ENCODE data around the gene SMAD5.

The SMAD5 gene

GRCh38 chr5:136197462-136198142 lies 65.0 kb downstream of the SMAD5 start:
- DNase-seq (ENCODE audit: low read depth): no peak

GRCh38 chr5:136198453-136198852 lies 65.8 kb downstream of the SMAD5 start:
- DNase-seq (ENCODE audit: low read depth): no peak

- DNase-seq (ENCODE audit: low read depth): no peak
Measured at GRCh38 chr5:136199408-136199807, 66.8 kb downstream of the SMAD5 start.

- DNase-seq (ENCODE audit: low read depth): no peak
Measured at GRCh38 chr5:136200130-136200529, 67.5 kb downstream of the SMAD5 start.

GRCh38 chr5:136200761-136201160 lies 68.1 kb downstream of the SMAD5 start:
- DNase-seq (ENCODE audit: low read depth): no peak

GRCh38 chr5:136201870-136202269 lies 69.2 kb downstream of the SMAD5 start:
- DNase-seq (ENCODE audit: low read depth): no peak

- DNase-seq (ENCODE audit: low read depth): no peak
Measured at GRCh38 chr5:136202469-136203205, 70.0 kb downstream of the SMAD5 start.

- DNase-seq (ENCODE audit: low read depth): no peak
Measured at GRCh38 chr5:136203303-136203922, 70.8 kb downstream of the SMAD5 start.

- no peak for DNase-seq (ENCODE audit: low read depth)
Measured at GRCh38 chr5:136205061-136205702, 72.5 kb downstream of the SMAD5 start.

GRCh38 chr5:136205941-136206340 lies 73.3 kb downstream of the SMAD5 start:
- no peak for DNase-seq (ENCODE audit: low read depth)

GRCh38 chr5:136206361-136206760 lies 73.7 kb downstream of the SMAD5 start:
- no peak for DNase-seq (ENCODE audit: low read depth)

GRCh38 chr5:136207631-136208030 lies 75.0 kb downstream of the SMAD5 start:
- DNase-seq (ENCODE audit: low read depth): no peak

- DNase-seq (ENCODE audit: low read depth): no peak
Measured at GRCh38 chr5:136208916-136209315, 76.3 kb downstream of the SMAD5 start.

GRCh38 chr5:136209346-136209910 lies 76.8 kb downstream of the SMAD5 start:
- DNase-seq (ENCODE audit: low read depth): no peak

- DNase-seq (ENCODE audit: low read depth): no peak
Measured at GRCh38 chr5:136210259-136210658, 77.6 kb downstream of the SMAD5 start.

- no peak for DNase-seq (ENCODE audit: low read depth)
Measured at GRCh38 chr5:136211282-136212040, 78.8 kb downstream of the SMAD5 start.

GRCh38 chr5:136212252-136212721 lies 79.6 kb downstream of the SMAD5 start:
- peak; percentile 8 for DNase-seq (ENCODE audit: low read depth)

- no peak for DNase-seq (ENCODE audit: low read depth)
Measured at GRCh38 chr5:136213919-136214493, 81.4 kb downstream of the SMAD5 start.

GRCh38 chr5:136215812-136216211 lies 83.2 kb downstream of the SMAD5 start:
- no peak for DNase-seq (ENCODE audit: low read depth)

GRCh38 chr5:136216230-136216629 lies 83.6 kb downstream of the SMAD5 start:
- DNase-seq (ENCODE audit: low read depth): no peak

- no peak for DNase-seq (ENCODE audit: low read depth)
Measured at GRCh38 chr5:136221340-136221739, 88.7 kb downstream of the SMAD5 start.

Data from activated T-helper 1 cell treated with Interleukin-2 at 50 U/mL for 16 hours (primary cell).